Liver (tissue), 3 donors: Measurements from ENCODE around the gene ORAI2.

Experiments
- CTCF ChIP-seq: fragments of 150-350 bp; IDR thresholded peaks from 2 replicates; pipeline ENCODE4 v1.5.1; 2017; ENCODE audit warnings: improper control_type of control experiment, low read depth, low read length; ENCODE audit not compliant: missing input control
- JUND ChIP-seq, 2 donors: IDR thresholded peaks; 2 replicates each; pipeline ENCODE4 v1.6.1; 2016; ENCODE audit warnings: antibody characterized with exemption in 2 of 2
- donor health status: healthy.
- donor health status: healthy.

GRCh38 chr7:102464577-102465280, 31.4 kb downstream of the ORAI2 start, which contains the start of the genes ALKBH4 and LRWD1:
- TF ChIP-seq CTCF (no peak), JUND (IDR thresholded peaks at IDR 0.05) (no peak)
